IMR-90 (cell line): ENCODE measurements around the gene OXNAD1. TPM values are rescaled to one million over a fixed set of nuclear protein-coding genes. Genes with fewer than 3 reads are reported as not detected.
A peak's percentile ranks its signal among the peaks of the same experiment; 100 is the strongest.

ENCODE experiments used
- ATAC-seq: fragments of 200-7000 bp; cut with Tn5 transposase; 2 replicates; pipeline ENCODE4 v1.9.1; 2020; ENCODE audit warnings: low read depth, mild to moderate bottlenecking, moderate library complexity
- BruUV-seq: library from RNA; stranded (reverse); fragments of 400-500 nt; replicated peaks from 2 replicates; lab custom pipeline; 2021; lab: Mats Ljungman, UMichigan
- CTCF ChIA-PET: fragments of 300-600 bp; formaldehyde crosslinking; extraction: SDS; loops from one replicate; lab custom pipeline; 2021; ENCODE audit warnings: antibody characterized with exemption; lab: Yijun Ruan, JAX
- POLR2A ChIA-PET: fragments of 300-600 bp; sonication (Branson Sonifier 250); formaldehyde crosslinking; loops from one replicate; lab custom pipeline; 2022; ENCODE audit warnings: antibody characterized with exemption; ENCODE audit not compliant: unreplicated experiment; lab: Charles Lee
- DNase-seq: peaks from one replicate; pipeline ENCODE4 v3.0.0; 2013
- H2AFZ ChIP-seq: replicated peaks from 2 replicates; pipeline ENCODE3; 2013; ENCODE audit warnings: low read length, mild to moderate bottlenecking; ENCODE audit not compliant: poor library complexity
- H2AK5ac ChIP-seq: 2 replicates; pipeline ENCODE4 v1.6.1; 2013; ENCODE audit warnings: low read depth, low read length, inconsistent platforms
- H2AK9ac ChIP-seq: replicated peaks from 2 replicates; pipeline ENCODE3; 2013; ENCODE audit warnings: mild to moderate bottlenecking, low read depth, low read length, moderate library complexity; ENCODE audit not compliant: poor library complexity
- H2BK120ac ChIP-seq: 2 replicates; pipeline ENCODE4 v1.6.1; 2013; ENCODE audit warnings: low read depth, low read length, inconsistent platforms
- H2BK15ac ChIP-seq: 3 replicates; pipeline ENCODE4 v1.6.1; 2013; ENCODE audit warnings: low read depth, low read length, inconsistent platforms
- H2BK20ac ChIP-seq: 2 replicates; pipeline ENCODE4 v1.6.1; 2013; ENCODE audit warnings: low read depth, mild to moderate bottlenecking, inconsistent platforms, low read length, moderate library complexity
- H2BK5ac ChIP-seq: 2 replicates; pipeline ENCODE4 v1.6.1; 2013; ENCODE audit warnings: mild to moderate bottlenecking, low read depth, low read length, inconsistent platforms; ENCODE audit not compliant: poor library complexity, severe bottlenecking
- H3K14ac ChIP-seq: replicated peaks from 2 replicates; pipeline ENCODE4 v1.6.1; 2013; ENCODE audit warnings: low read depth, low read length, inconsistent platforms
- H3K18ac ChIP-seq: 2 replicates; pipeline ENCODE4 v1.6.1; 2013; ENCODE audit warnings: low read depth, low read length, control low read depth
- H3K23ac ChIP-seq: 2 replicates; pipeline ENCODE4 v1.6.1; 2013; ENCODE audit warnings: low read depth, low read length, inconsistent platforms
- H3K27ac ChIP-seq: 2 replicates; pipeline ENCODE4 v1.5.1; 2013; ENCODE audit warnings: mild to moderate bottlenecking, control low read depth, low read length; ENCODE audit not compliant: insufficient read depth
- H3K27me3 ChIP-seq: 2 replicates; pipeline ENCODE4 v1.6.1; 2013; ENCODE audit warnings: low read length; ENCODE audit not compliant: control insufficient read depth, insufficient read depth
- H3K36me3 ChIP-seq: 2 replicates; pipeline ENCODE4 v1.6.1; 2013; ENCODE audit warnings: low read length, mixed read lengths; ENCODE audit not compliant: control insufficient read depth, insufficient read depth
- H3K4ac ChIP-seq: 2 replicates; pipeline ENCODE4 v1.6.1; 2013; ENCODE audit warnings: low read depth, low read length, inconsistent platforms
- H3K4me1 ChIP-seq: 2 replicates; pipeline ENCODE4 v1.6.1; 2013; ENCODE audit warnings: low read length, mixed read lengths; ENCODE audit not compliant: control insufficient read depth, insufficient read depth
- H3K4me2 ChIP-seq: 2 replicates; pipeline ENCODE4 v1.6.1; 2013; ENCODE audit warnings: low read depth, mild to moderate bottlenecking, control low read depth, low read length, moderate library complexity
- H3K4me3 ChIP-seq: 2 replicates; pipeline ENCODE4 v1.5.1; 2013; ENCODE audit warnings: low read depth, mild to moderate bottlenecking, control low read depth, low read length, moderate library complexity; ENCODE audit not compliant: insufficient read depth
- H3K56ac ChIP-seq: 2 replicates; pipeline ENCODE4 v1.6.1; 2013; ENCODE audit warnings: low read length, inconsistent platforms; ENCODE audit not compliant: insufficient read depth; ENCODE audit errors: extremely low read depth
- H3K79me1 ChIP-seq, 2 experiments: 2 replicates each; pipeline ENCODE4 v1.6.1; 2013; ENCODE audit warnings: low read length in 2 of 2, inconsistent platforms in 1 of 2, low read depth in 1 of 2
- H3K9ac ChIP-seq: 2 replicates; pipeline ENCODE4 v1.6.1; 2013; ENCODE audit warnings: low read depth, low read length, control low read depth
- H3K9me1 ChIP-seq: 2 replicates; pipeline ENCODE4 v1.6.1; 2013; ENCODE audit warnings: low read length, inconsistent platforms; ENCODE audit not compliant: insufficient read depth
- H3K9me3 ChIP-seq: 2 replicates; pipeline ENCODE4 v1.6.1; 2013; ENCODE audit warnings: low read length; ENCODE audit not compliant: control insufficient read depth, insufficient read depth
- H4K20me1 ChIP-seq: 2 replicates; pipeline ENCODE4 v1.6.1; 2013; ENCODE audit warnings: low read length, inconsistent platforms; ENCODE audit not compliant: insufficient read depth
- H4K5ac ChIP-seq: 2 replicates; pipeline ENCODE4 v1.6.1; 2013; ENCODE audit warnings: mild to moderate bottlenecking, low read depth, low read length, control low read depth
- H4K8ac ChIP-seq, 2 experiments: 2 replicates each; pipeline ENCODE4 v1.6.1; 2013; ENCODE audit warnings: low read depth in 2 of 2, low read length in 2 of 2, control low read depth in 1 of 2, inconsistent platforms in 1 of 2
- H4K91ac ChIP-seq: 2 replicates; pipeline ENCODE4 v1.6.1; 2013; ENCODE audit warnings: low read depth, low read length, inconsistent platforms; ENCODE audit not compliant: insufficient read depth
- BHLHE40 ChIP-seq: fragments of 150-350 bp; IDR thresholded peaks from 2 replicates; pipeline ENCODE4 v1.6.1; 2016; ENCODE audit warnings: mild to moderate bottlenecking, low read depth, low read length
- CEBPB ChIP-seq: IDR thresholded peaks from 2 replicates; pipeline ENCODE4 v1.6.1; 2012; ENCODE audit warnings: low read depth, low read length, improper control_type of control experiment
- CHD1 ChIP-seq: IDR thresholded peaks from 2 replicates; pipeline ENCODE4 v1.6.1; 2012; ENCODE audit warnings: low read depth, low read length, improper control_type of control experiment
- CTCF ChIP-seq: conservative IDR thresholded peaks from 2 replicates; pipeline ENCODE4 v1.5.1; 2012; ENCODE audit warnings: mild to moderate bottlenecking, low read depth, low read length, improper control_type of control experiment
- ELK1 ChIP-seq: fragments of 150-350 bp; IDR thresholded peaks from 2 replicates; pipeline ENCODE4 v1.6.1; 2016; ENCODE audit warnings: low read depth, mild to moderate bottlenecking, low read length, moderate library complexity, borderline replicate concordance
- FOS ChIP-seq: fragments of 150-350 bp; IDR thresholded peaks from 2 replicates; pipeline ENCODE4 v1.6.1; 2016; ENCODE audit warnings: low read depth, low read length
- MAFK ChIP-seq: IDR thresholded peaks from 2 replicates; pipeline ENCODE4 v1.6.1; 2012; ENCODE audit warnings: low read depth, low read length, improper control_type of control experiment
- MAZ ChIP-seq: IDR thresholded peaks from 2 replicates; pipeline ENCODE4 v1.6.1; 2012; ENCODE audit warnings: low read depth, mild to moderate bottlenecking, low read length, improper control_type of control experiment, moderate library complexity, borderline replicate concordance
- MXI1 ChIP-seq: IDR thresholded peaks from 2 replicates; pipeline ENCODE4 v1.6.1; 2012; ENCODE audit warnings: low read depth, mild to moderate bottlenecking, low read length, moderate library complexity, borderline replicate concordance
- NFE2L2 ChIP-seq: fragments of 150-350 bp; IDR thresholded peaks from 2 replicates; pipeline ENCODE4 v1.6.1; 2016; ENCODE audit warnings: low read depth, mild to moderate bottlenecking, low read length
- POLR2A ChIP-seq: IDR thresholded peaks from 2 replicates; pipeline ENCODE4 v1.6.1; 2012; ENCODE audit warnings: mild to moderate bottlenecking, low read depth, low read length
- RAD21 ChIP-seq: IDR thresholded peaks from 2 replicates; pipeline ENCODE4 v1.6.1; 2012; ENCODE audit warnings: low read length, improper control_type of control experiment
- RCOR1 ChIP-seq: IDR thresholded peaks from 2 replicates; pipeline ENCODE4 v1.6.1; 2012; ENCODE audit warnings: mild to moderate bottlenecking, low read length, improper control_type of control experiment; ENCODE audit not compliant: insufficient replicate concordance
- RFX5 ChIP-seq: IDR thresholded peaks from 2 replicates; pipeline ENCODE4 v1.8.0; 2012; ENCODE audit warnings: low read depth, mild to moderate bottlenecking, low read length, moderate library complexity
- SMC3 ChIP-seq: fragments of 150-350 bp; IDR thresholded peaks from 2 replicates; pipeline ENCODE4 v1.6.1; 2016; ENCODE audit warnings: low read depth, mild to moderate bottlenecking, antibody characterized with exemption, low read length, moderate library complexity
- WGBS, 2 experiments: methylation state at CpG; one replicate each; pipeline versions ENCODE4 v1.1.5 to v1.1.7; 2013; ENCODE audit warnings: missing lambda C conversion rate in 2 of 2; ENCODE audit not compliant: insufficient read length in 1 of 2; ENCODE audit errors: extremely low coverage in 2 of 2; 5-methylcytosine and 5-hydroxymethylcytosine counted together
- dilution Hi-C: fragments of 300-500 bp; cut with HindIII; formaldehyde crosslinking; loops from one replicate; pipeline ENCODE4 v1.14.3; 2018; ENCODE audit warnings: low sequenced_read_pairs; ENCODE audit not compliant: unreplicated experiment
- in situ Hi-C: fragments of 300-500 bp; cut with MboI; formaldehyde crosslinking; loops from 3 replicates; pipeline ENCODE4 v1.14.3; 2019; ENCODE audit warnings: low sequenced_read_pairs, inconsistent platforms, mixed read lengths
- intact Hi-C: fragments of 100-400 bp; cut with micrococcal nuclease; formaldehyde crosslinking; loops from 2 replicates; pipeline ENCODE4 v1.10.0; 2022
- polyA plus RNA-seq, 3 experiments: library from polyadenylated mRNA; depleted of rRNA; stranded (reverse); fragments of >200 nt; gene quantifications; 2 replicates each; pipeline ENCODE4 v1.2.3, GENCODE V29; 2012; ENCODE audit warnings: low replicate concordance in 1 of 3
- total RNA-seq: library from RNA; depleted of rRNA; stranded (reverse); fragments of >200 nt; gene quantifications from 2 replicates; pipeline ENCODE4 v1.2.3, GENCODE V29; 2012
- TF ChIP-seq, protein P1 (sequence below): fragments of 150-350 bp; IDR thresholded peaks from 2 replicates; pipeline ENCODE4 v1.6.1; 2017; ENCODE audit warnings: mild to moderate bottlenecking, antibody characterized with exemption, low read length, low read depth

Gene OXNAD1
- total and polyA plus RNA-seq, 2 of the 4 experiments (the other 2 are of a cell fraction), result 6.2 to 11.3 TPM

DNA sequence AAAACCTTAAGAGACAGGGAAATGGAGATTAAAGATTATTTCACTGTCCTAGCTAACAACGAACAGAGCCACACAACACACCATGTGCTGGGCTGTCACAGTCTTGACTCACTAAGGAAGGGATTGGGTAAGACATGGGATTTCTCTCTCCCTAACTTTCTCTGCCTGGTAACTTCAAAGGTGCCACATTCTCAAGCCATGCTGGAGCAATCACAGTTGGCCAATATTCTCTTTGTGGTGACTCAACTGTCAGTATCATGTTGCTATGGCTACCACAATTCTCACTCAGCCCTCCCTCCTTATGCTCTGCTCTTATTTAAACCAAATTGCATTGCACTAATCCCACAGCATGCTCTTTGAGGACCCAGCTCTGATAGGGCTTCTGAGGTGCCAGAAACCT lies 74.0 kb downstream of the OXNAD1 start:
- Histone ChIP-seq H2BK15ac (no peak overlapping the region), H4K91ac (no peak overlapping the region), H2BK120ac (no peak overlapping the region), H2BK5ac (no peak overlapping the region), H3K4me3 (no peak overlapping the region), H3K4me1 (peaks cover 8% of the 10 kb centered on the region), H3K4ac (no peak overlapping the region), H4K20me1 (peaks cover 24% of the 10 kb centered on the region), H3K36me3 (peaks cover 17% of the 10 kb centered on the region), H3K27me3 (no peaks in the 10 kb centered on the region), H3K9ac (no peak overlapping the region), H2AK5ac (no peak overlapping the region), H2BK20ac (no peak overlapping the region), H2AFZ (no peak overlapping the region), H3K14ac (no peak overlapping the region), H3K4me2 (no peak overlapping the region), H4K5ac (no peak overlapping the region), H4K8ac (no peak overlapping the region), H2AK9ac (no peak overlapping the region), H3K56ac (no peak overlapping the region), H3K27ac (no peak overlapping the region), H3K23ac (no peak overlapping the region), H3K79me1 (peaks cover 22 to 48% of the 10 kb centered on the region in 2 experiments), H3K18ac (no peak overlapping the region), H3K9me3 (peaks cover 4% of the 10 kb centered on the region), H3K9me1 (peaks cover 17% of the 10 kb centered on the region)
- no CpG with 5 or more reads among the region's 1 CpG for WGBS, 2 experiments
- no TSS peak for BruUV-seq
- dilution Hi-C loops, result no loop called here
- ATAC-seq, result peak; percentile 91
- intact Hi-C loops, result loop anchor here (1.0 kb wide), 1 partner anchor 173 kb away; no protein-coding TSS in a partner anchor
- in situ Hi-C loops, result no loop called here
- peak; percentile 97 for DNase-seq
- TF ChIP-seq MAFK, result no peak; the same call in 1 of the 2 replicates
- TF ChIP-seq CEBPB, result peak; percentile 99
- peak; percentile 100 for TF ChIP-seq MXI1
- peak; percentile 28; the same call in 1 of the 2 replicates for TF ChIP-seq MAZ
- TF ChIP-seq ELK1, result no peak
- peak; percentile 85 for TF ChIP-seq FOS
- TF ChIP-seq CHD1, result no peak
- TF ChIP-seq SMC3, result no peak
- peak; percentile 59; the same call in 1 of the 2 replicates for TF ChIP-seq BHLHE40
- TF ChIP-seq RCOR1, result no peak
- TF ChIP-seq RFX5, result peak; percentile 89
- TF ChIP-seq RAD21, result no peak; the same call in 1 of the 2 replicates
- TF ChIP-seq, protein P1, sequence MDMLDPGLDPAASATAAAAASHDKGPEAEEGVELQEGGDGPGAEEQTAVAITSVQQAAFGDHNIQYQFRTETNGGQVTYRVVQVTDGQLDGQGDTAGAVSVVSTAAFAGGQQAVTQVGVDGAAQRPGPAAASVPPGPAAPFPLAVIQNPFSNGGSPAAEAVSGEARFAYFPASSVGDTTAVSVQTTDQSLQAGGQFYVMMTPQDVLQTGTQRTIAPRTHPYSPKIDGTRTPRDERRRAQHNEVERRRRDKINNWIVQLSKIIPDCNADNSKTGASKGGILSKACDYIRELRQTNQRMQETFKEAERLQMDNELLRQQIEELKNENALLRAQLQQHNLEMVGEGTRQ, result peak; percentile 54
- TF ChIP-seq POLR2A, result no peak
- TF ChIP-seq CTCF, result no peak
- no peak for TF ChIP-seq NFE2L2
- ChIA-PET POLR2A (no interaction called here), CTCF (no interaction called here)
